H1 (cell line): ENCODE data around the gene KRT3. TPM values are rescaled to one million over a fixed set of nuclear protein-coding genes. Genes with fewer than 3 reads are reported as not detected.

ENCODE experiments used
- CTCF ChIA-PET: fragments of 300-600 bp; sonication (Branson Sonifier 250); formaldehyde crosslinking; loops from one replicate; lab custom pipeline; 2021; ENCODE audit not compliant: partially characterized antibody; lab: Charles Lee
- POLR2A ChIA-PET: fragments of 300-600 bp; sonication (Branson Sonifier 250); formaldehyde crosslinking; loops from one replicate; lab custom pipeline; 2021; ENCODE audit warnings: inconsistent platforms; ENCODE audit not compliant: partially characterized antibody; lab: Charles Lee
- DNase-seq, 2 experiments: peaks; one replicate each; pipeline versions ENCODE4 v3.0.0 to v3.0.0-alpha.2; 2010 to 2022; ENCODE audit warnings: low spot score in 2 of 2, low read depth in 1 of 2, mixed read lengths in 1 of 2
- FAIRE-seq: peaks from 2 replicates; lab custom pipeline; 2011; peaks lifted over from hg19 to GRCh38; lab: Jason Lieb, UNC
- H2AFZ ChIP-seq: 2 replicates; pipeline ENCODE4 v1.8.1; 2012; ENCODE audit warnings: low read length, inconsistent platforms
- H2AK5ac ChIP-seq: 2 replicates; pipeline ENCODE4 v1.6.1; 2013; ENCODE audit warnings: low read depth, low read length
- H2BK120ac ChIP-seq: replicated peaks from 2 replicates; pipeline ENCODE3; 2013; ENCODE audit warnings: low read depth, low read length, inconsistent platforms
- H2BK12ac ChIP-seq: 2 replicates; pipeline ENCODE4 v1.6.1; 2013; ENCODE audit warnings: low read depth, low read length
- H2BK15ac ChIP-seq: 2 replicates; pipeline ENCODE4 v1.6.1; 2013; ENCODE audit warnings: low read length
- H2BK20ac ChIP-seq: 2 replicates; pipeline ENCODE4 v1.6.1; 2013; ENCODE audit warnings: low read length
- H2BK5ac ChIP-seq: 2 replicates; pipeline ENCODE4 v1.6.1; 2013; ENCODE audit warnings: low read depth, low read length
- H3K14ac ChIP-seq: 2 replicates; pipeline ENCODE4 v1.6.1; 2013; ENCODE audit warnings: inconsistent platforms; ENCODE audit not compliant: insufficient read length
- H3K18ac ChIP-seq: 2 replicates; pipeline ENCODE4 v1.6.1; 2013; ENCODE audit warnings: low read length; ENCODE audit errors: extremely low read depth
- H3K23ac ChIP-seq: 2 replicates; pipeline ENCODE4 v1.6.1; 2013; ENCODE audit warnings: inconsistent platforms; ENCODE audit not compliant: insufficient read length
- H3K23me2 ChIP-seq: 2 replicates; pipeline ENCODE4 v1.6.1; 2013; ENCODE audit warnings: low read depth, low read length
- H3K27ac ChIP-seq: 2 replicates; pipeline ENCODE4 v1.6.1; 2011; ENCODE audit warnings: low read depth, low read length, inconsistent platforms
- H3K27me3 ChIP-seq, 4 experiments: replicated peaks in 1 of 4; 1 replicate in 1 of 4; 2 replicates in 3 of 4; pipeline versions ENCODE4 v1.6.1 to v1.8.1; 2011 to 2013; ENCODE audit warnings: low read length in 3 of 4, mild to moderate bottlenecking in 3 of 4, inconsistent platforms in 2 of 4, mixed read lengths in 2 of 4, moderate library complexity in 1 of 4; ENCODE audit not compliant: control insufficient read depth in 3 of 4, insufficient read depth in 3 of 4; ENCODE audit errors: extremely low read depth in 1 of 4
- H3K36me3 ChIP-seq, 4 experiments: 2 replicates each; pipeline versions ENCODE4 v1.6.1 to v1.8.1; 2011 to 2013; ENCODE audit warnings: mild to moderate bottlenecking in 4 of 4, low read length in 3 of 4, moderate library complexity in 2 of 4, control low read depth in 1 of 4, inconsistent platforms in 1 of 4; ENCODE audit not compliant: insufficient read depth in 4 of 4, control insufficient read depth in 2 of 4
- H3K4ac ChIP-seq: replicated peaks from 2 replicates; pipeline ENCODE3; 2013; ENCODE audit warnings: low read length, low read depth, mixed read lengths, inconsistent platforms; ENCODE audit not compliant: insufficient read length
- H3K4me1 ChIP-seq, 4 experiments: replicated peaks in 1 of 4; 1 replicate in 1 of 4; 2 replicates in 3 of 4; pipeline versions ENCODE4 v1.6.1 to v1.8.1; 2011 to 2013; ENCODE audit warnings: low read length in 3 of 4, inconsistent platforms in 2 of 4, mixed read lengths in 1 of 4; ENCODE audit not compliant: insufficient read depth in 4 of 4, control insufficient read depth in 3 of 4
- H3K4me2 ChIP-seq, 2 experiments: 2 replicates each; pipeline versions ENCODE4 v1.6.1 to v1.8.1; 2011 to 2013; ENCODE audit warnings: low read depth in 2 of 2, low read length in 2 of 2, control low read depth in 1 of 2, inconsistent platforms in 1 of 2, mild to moderate bottlenecking in 1 of 2; ENCODE audit not compliant: insufficient read depth in 1 of 2
- H3K4me3 ChIP-seq, 4 experiments: fragments of 200-600, 300-600 bp in 1 of 4; sonication (generic), shearing (Covaris generic), sonication (Bioruptor Twin) in 1 of 4; 2 replicates each; pipeline versions ENCODE4 v1.5.1 to v1.8.1; 2011 to 2016; ENCODE audit warnings: low read length in 4 of 4, low read depth in 3 of 4, control low read depth in 2 of 4, inconsistent platforms in 2 of 4, mild to moderate bottlenecking in 2 of 4, mixed read lengths in 1 of 4, moderate library complexity in 1 of 4; ENCODE audit not compliant: insufficient read depth in 2 of 4; ENCODE audit errors: extremely low read depth in 1 of 4
- H3K56ac ChIP-seq: replicated peaks from 2 replicates; pipeline ENCODE3; 2013; ENCODE audit warnings: low read depth, mild to moderate bottlenecking, mixed read lengths, low read length, inconsistent platforms; ENCODE audit not compliant: insufficient read length
- H3K79me1 ChIP-seq: 2 replicates; pipeline ENCODE4 v1.6.1; 2013; ENCODE audit warnings: low read depth, low read length, control low read depth
- H3K79me2 ChIP-seq, 2 experiments: 2 replicates each; pipeline versions ENCODE4 v1.6.1 to v1.8.1; 2012 to 2013; ENCODE audit warnings: low read length in 2 of 2, mild to moderate bottlenecking in 2 of 2, inconsistent platforms in 1 of 2; ENCODE audit not compliant: insufficient read depth in 2 of 2, control insufficient read depth in 1 of 2
- H3K9ac ChIP-seq, 4 experiments: replicated peaks in 1 of 4; 1 replicate in 1 of 4; 2 replicates in 3 of 4; pipeline versions ENCODE4 v1.6.1 to v1.8.1; 2011 to 2013; ENCODE audit warnings: low read depth in 3 of 4, low read length in 3 of 4, control low read depth in 2 of 4, mild to moderate bottlenecking in 2 of 4, moderate library complexity in 2 of 4, inconsistent platforms in 1 of 4; ENCODE audit errors: extremely low read depth in 1 of 4
- H3K9me3 ChIP-seq, 2 experiments: 2 replicates each; pipeline versions ENCODE4 v1.6.1 to v1.8.1; 2012 to 2013; ENCODE audit warnings: mild to moderate bottlenecking in 2 of 2, moderate library complexity in 2 of 2, control low read depth in 1 of 2, inconsistent platforms in 1 of 2, low read depth in 1 of 2, low read length in 1 of 2, mixed read lengths in 1 of 2; ENCODE audit not compliant: insufficient read depth in 2 of 2
- H4K20me1 ChIP-seq, 2 experiments: replicated peaks in 1 of 2; 2 replicates each; pipeline versions ENCODE3 to v1.8.1; 2011 to 2013; ENCODE audit warnings: inconsistent platforms in 2 of 2, low read length in 2 of 2, mild to moderate bottlenecking in 1 of 2; ENCODE audit not compliant: insufficient read depth in 2 of 2, control insufficient read depth in 1 of 2
- H4K5ac ChIP-seq: 2 replicates; pipeline ENCODE4 v1.6.1; 2013; ENCODE audit warnings: low read length, low read depth, mixed read lengths, inconsistent platforms; ENCODE audit not compliant: insufficient read length
- H4K8ac ChIP-seq: 2 replicates; pipeline ENCODE4 v1.8.0; 2013; ENCODE audit warnings: mild to moderate bottlenecking, moderate library complexity, low read length, inconsistent platforms; ENCODE audit not compliant: insufficient read depth; ENCODE audit errors: extremely low read depth
- H4K91ac ChIP-seq: replicated peaks from 2 replicates; pipeline ENCODE3; 2013; ENCODE audit warnings: low read length, mixed read lengths, inconsistent platforms; ENCODE audit not compliant: insufficient read length
- HDAC6 ChIP-seq: IDR thresholded peaks from one replicate; pipeline ENCODE4 v1.7.1; 2012; ENCODE audit warnings: low read depth, mild to moderate bottlenecking, inconsistent platforms, low read length, moderate library complexity
- RAD21 ChIP-seq, 2 experiments: IDR thresholded peaks in 1 of 2; conservative IDR thresholded peaks in 1 of 2; 2 replicates each; pipeline ENCODE4 v1.6.1; 2011; ENCODE audit warnings: low read depth in 2 of 2, low read length in 2 of 2, improper control_type of control experiment in 1 of 2, inconsistent platforms in 1 of 2, mild to moderate bottlenecking in 1 of 2, moderate library complexity in 1 of 2
- SP1 ChIP-seq: IDR thresholded peaks from 2 replicates; pipeline ENCODE4 v1.6.1; 2011; ENCODE audit warnings: low read depth, low read length
- TCF12 ChIP-seq: IDR thresholded peaks from 2 replicates; pipeline ENCODE4 v1.6.1; 2011; ENCODE audit warnings: low read depth, mild to moderate bottlenecking, low read length
- WGBS, 2 experiments: shearing (Covaris generic) in 1 of 2; methylation state at CpG; one replicate each; pipeline versions ENCODE4 v1.1.6 to v1.1.7; 2013 to 2015; ENCODE audit warnings: low lambda C conversion rate in 2 of 2, mixed read lengths in 2 of 2, inconsistent platforms in 1 of 2, low coverage in 1 of 2, missing lambda C conversion rate in 1 of 2; ENCODE audit not compliant: insufficient replicate concordance in 2 of 2, insufficient coverage in 1 of 2, insufficient read length in 1 of 2; ENCODE audit errors: extremely low coverage in 1 of 2, missing lambda C conversion rate in 1 of 2; 5-methylcytosine and 5-hydroxymethylcytosine counted together
- polyA plus RNA-seq, 7 experiments: library from polyadenylated mRNA; depleted of rRNA in 3 of 7; stranded (reverse) in 5 of 7; unstranded in 2 of 7; fragments of >200 nt in 5 of 7; fragments of 200-250 nt in 2 of 7; gene quantifications; 1 replicate in 5 of 7; 2 replicates in 1 of 7; 4 replicates in 1 of 7; pipeline versions ENCODE4 v1.2.1 to v1.2.3, GENCODE V29; 2011 to 2013; ENCODE audit warnings: missing spikeins in 2 of 7, mixed read lengths in 2 of 7
- total RNA-seq: library from RNA; stranded (reverse); fragmentation: NEBNext Ultra II Directional; extraction: Animal tissue kit (Norgen Biotek cat#: 25700); gene quantifications from 2 replicates; pipeline ENCODE4 v1.2.1, GENCODE V29; 2021
- TF ChIP-seq, protein P1 (sequence below): IDR thresholded peaks from 2 replicates; pipeline ENCODE4 v1.6.1; 2012; ENCODE audit warnings: inconsistent platforms

Gene KRT3
- total and polyA plus RNA-seq, 2 of the 8 experiments (the other 6 are each of a cell fraction or from before 2014, with no cell fraction given) = not detected

DNA sequence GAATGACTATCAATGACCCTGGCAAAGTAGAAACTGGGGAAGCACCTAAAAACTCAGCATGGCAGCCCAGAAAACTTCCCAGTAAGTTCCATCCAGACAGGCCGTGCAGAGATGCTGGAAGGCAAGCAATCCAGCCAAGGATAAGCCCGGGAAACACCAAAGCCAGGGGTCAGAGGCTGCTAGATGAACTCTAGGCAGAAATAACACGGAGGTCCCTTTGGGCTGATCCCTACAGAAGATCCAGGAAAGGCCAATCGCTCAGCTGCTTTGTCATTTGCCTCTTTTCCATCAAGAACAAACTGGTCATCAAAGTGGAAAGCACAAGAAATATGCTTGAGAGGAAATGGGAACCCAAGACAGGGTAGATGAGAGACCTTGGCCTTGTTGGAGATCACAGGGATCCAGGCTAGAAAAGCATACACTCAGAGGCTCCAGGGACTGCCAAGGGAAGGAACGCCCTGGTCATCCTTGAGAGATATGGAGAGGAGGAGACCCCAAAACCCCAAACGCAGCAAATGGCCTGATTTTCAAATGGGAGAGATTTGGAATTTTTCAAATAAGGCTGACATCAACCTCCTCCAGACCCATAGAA lies 31.7 kb upstream of the KRT3 start:
- no peak overlapping the region for H2BK20ac ChIP-seq
- no peak overlapping the region for H2BK120ac ChIP-seq
- H3K27me3 ChIP-seq = 0 out of 7 replicates have a peak, but pooled peaks cover 0 to 2% (median 0%) of the 10 kb centered on the region in 4 experiments
- H2AFZ ChIP-seq = no peak overlapping the region
- H3K4me1 ChIP-seq = no peaks in the 10 kb centered on the region; a peak in 2 of 7 replicates
- H3K9ac ChIP-seq = no peak overlapping the region
- H2BK15ac ChIP-seq = no peak overlapping the region
- POLR2A ChIA-PET = no interaction called here
- H4K91ac ChIP-seq = no peak overlapping the region
- H3K79me2 ChIP-seq = no peaks in the 10 kb centered on the region
- no peak overlapping the region for H3K27ac ChIP-seq
- H4K8ac ChIP-seq = no peak overlapping the region
- no peaks in the 10 kb centered on the region for H3K36me3 ChIP-seq
- H2BK5ac ChIP-seq = no peak overlapping the region
- no peaks in the 10 kb centered on the region for H4K20me1 ChIP-seq
- no peak overlapping the region for H3K4me2 ChIP-seq
- no peak overlapping the region for H3K14ac ChIP-seq
- no peaks in the 10 kb centered on the region for H3K79me1 ChIP-seq
- no peak overlapping the region for H4K5ac ChIP-seq
- no peak overlapping the region for H3K4me3 ChIP-seq
- TF ChIP-seq, protein P1, sequence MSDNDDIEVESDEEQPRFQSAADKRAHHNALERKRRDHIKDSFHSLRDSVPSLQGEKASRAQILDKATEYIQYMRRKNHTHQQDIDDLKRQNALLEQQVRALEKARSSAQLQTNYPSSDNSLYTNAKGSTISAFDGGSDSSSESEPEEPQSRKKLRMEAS = no peak
- TF ChIP-seq TCF12 = no peak
- TF ChIP-seq HDAC6 = no peak
- no peak for TF ChIP-seq RAD21 (IDR thresholded peaks at IDR 0.05 in 1 of 2, conservative IDR thresholded peaks at IDR 0.05 in 1 of 2; ENCODE audit: low read depth in 2 of 2, low read length in 2 of 2)
- no peak for TF ChIP-seq SP1
- TF ChIP-seq, all 59 proteins: peak for 0
- no peak for FAIRE-seq
- CTCF ChIA-PET = interaction anchor here (0.9 to 3.7 kb wide), 4 partner anchors 13 to 120 kb away, joined by 3 to 13 read pairs (median 3); no protein-coding TSS in a partner anchor
- no peak overlapping the region for H3K23ac ChIP-seq
- H3K18ac ChIP-seq = no peak overlapping the region
- H3K23me2 ChIP-seq = no peaks in the 10 kb centered on the region
- no peak overlapping the region for H2AK5ac ChIP-seq
- 89% methylated on average over 6 of the region's 6 CpGs; no CpG with 5 or more reads in 1 of the 2 experiments for WGBS, 2 experiments
- H3K56ac ChIP-seq = no peak overlapping the region
- H3K9me3 ChIP-seq = no peaks in the 10 kb centered on the region
- no peak overlapping the region; the same call in 1 of the 2 replicates for H2BK12ac ChIP-seq
- H3K4ac ChIP-seq = no peak overlapping the region
- DNase-seq = no peak
